GM23248 (cell line): Measurements from ENCODE around the gene UQCR10. TPM values are rescaled to one million over a fixed set of nuclear protein-coding genes. Genes with fewer than 3 reads are reported as not detected.

Experiments used
- DNase-seq: peaks from one replicate; pipeline ENCODE4 v3.0.0-alpha.2; 2015
- H2AFZ ChIP-seq: fragments of 200-600 bp; sonication (generic); 2 replicates; pipeline ENCODE4 v1.6.1; 2016; ENCODE audit warnings: antibody characterized with exemption
- H3F3A ChIP-seq: fragments of 200-600 bp; sonication (generic); 2 replicates; pipeline ENCODE4 v1.6.1; 2016; ENCODE audit warnings: mild to moderate bottlenecking, antibody characterized with exemption, mixed run types; ENCODE audit not compliant: insufficient read depth
- H3K27ac ChIP-seq: fragments of 200-600 bp; sonication (generic); 2 replicates; pipeline ENCODE4 v1.5.1; 2016; ENCODE audit warnings: mild to moderate bottlenecking
- H3K27me3 ChIP-seq: fragments of 200-600 bp; sonication (generic); replicated peaks from 2 replicates; pipeline ENCODE4 v1.6.1; 2016; ENCODE audit warnings: mild to moderate bottlenecking; ENCODE audit not compliant: insufficient read depth
- H3K36me3 ChIP-seq: fragments of 200-600 bp; sonication (generic); 2 replicates; pipeline ENCODE4 v1.6.1; 2016; ENCODE audit warnings: low read depth, mild to moderate bottlenecking
- H3K4me1 ChIP-seq: fragments of 200-600 bp; sonication (generic); 2 replicates; pipeline ENCODE4 v1.6.1; 2016; ENCODE audit warnings: mild to moderate bottlenecking; ENCODE audit not compliant: insufficient read depth
- H3K4me2 ChIP-seq: fragments of 200-600 bp; sonication (generic); one replicate; pipeline ENCODE4 v1.6.1; 2016; ENCODE audit warnings: mild to moderate bottlenecking; ENCODE audit not compliant: unreplicated experiment
- H3K4me3 ChIP-seq: fragments of 200-600 bp; sonication (generic); 2 replicates; pipeline ENCODE4 v1.5.1; 2016; ENCODE audit warnings: mild to moderate bottlenecking
- H3K79me2 ChIP-seq: fragments of 200-600 bp; sonication (generic); 2 replicates; pipeline ENCODE4 v1.6.1; 2016; ENCODE audit warnings: mild to moderate bottlenecking; ENCODE audit not compliant: insufficient read depth
- H3K9ac ChIP-seq: fragments of 200-600 bp; sonication (generic); 2 replicates; pipeline ENCODE4 v1.6.1; 2016; ENCODE audit warnings: mild to moderate bottlenecking
- H3K9me2 ChIP-seq: fragments of 200-600 bp; sonication (generic); 2 replicates; pipeline ENCODE4 v1.6.1; 2016; ENCODE audit warnings: mixed run types, mild to moderate bottlenecking, moderate library complexity; ENCODE audit not compliant: insufficient read depth
- H3K9me3 ChIP-seq: fragments of 200-600 bp; sonication (generic); one replicate; pipeline ENCODE4 v1.6.1; 2017; ENCODE audit warnings: low read depth
- H4K20me1 ChIP-seq: fragments of 200-600 bp; sonication (generic); 2 replicates; pipeline ENCODE4 v1.6.0; 2016; ENCODE audit not compliant: insufficient read depth
- EZH2 ChIP-seq: fragments of 200-600 bp; sonication (generic); IDR thresholded peaks from 2 replicates; pipeline ENCODE4 v1.6.1; 2018; ENCODE audit warnings: antibody characterized with exemption, mild to moderate bottlenecking; ENCODE audit not compliant: insufficient read depth, poor library complexity, severe bottlenecking
- EZH2phosphoT487 ChIP-seq: fragments of 200-600 bp; sonication (generic); IDR thresholded peaks from 2 replicates; pipeline ENCODE4 v1.6.1; 2018; ENCODE audit warnings: antibody characterized with exemption, moderate library complexity, mild to moderate bottlenecking, low read depth; ENCODE audit not compliant: insufficient read depth
- WGBS, 2 experiments: methylation state at CpG; one replicate each; pipeline ENCODE4 v1.1.6; 2015 to 2017; ENCODE audit warnings: low lambda C conversion rate in 2 of 2, low coverage in 1 of 2; ENCODE audit errors: missing lambda C conversion rate in 2 of 2; 5-methylcytosine and 5-hydroxymethylcytosine counted together
- in situ Hi-C: fragments of 300-500 bp; cut with MboI; formaldehyde crosslinking; loops from 2 replicates; pipeline ENCODE4 v1.15.0; 2020
- polyA plus RNA-seq: library from polyadenylated mRNA; unstranded; fragments of >200 nt; fragmentation: Nextera tagmentation; extraction: Ambion mirVana; gene quantifications from 2 replicates; pipeline ENCODE4 v1.2.1, GENCODE V29; 2016
- total RNA-seq: library from RNA; depleted of rRNA; stranded (reverse); fragments of >200 nt; shearing (Covaris generic); gene quantifications from 2 replicates; pipeline ENCODE4 v1.2.3, GENCODE V29; 2014

Gene UQCR10
- total and polyA plus RNA-seq, 2 experiments from 2014 or later: 45.0 to 233 TPM

- H3K27ac ChIP-seq: no peak overlapping the region
- no peaks in the 10 kb centered on the region for H3K9me2 ChIP-seq
- H3F3A ChIP-seq: no peaks in the 10 kb centered on the region
- H3K27me3 ChIP-seq: 0 out of 2 replicates have a peak, but pooled peaks cover 6% of the 10 kb centered on the region
- H3K4me1 ChIP-seq: no peaks in the 10 kb centered on the region
- no peak overlapping the region for H3K4me2 ChIP-seq
- DNase-seq: no peak
- no peak overlapping the region for H3K4me3 ChIP-seq
- H3K36me3 ChIP-seq: no peaks in the 10 kb centered on the region
- 77% methylated on average over 6 to 7 of the region's 7 CpGs for WGBS, 2 experiments
- no peak overlapping the region for H2AFZ ChIP-seq
- no peak overlapping the region for H3K9ac ChIP-seq
- no peaks in the 10 kb centered on the region for H4K20me1 ChIP-seq
- TF ChIP-seq EZH2: no peak
- TF ChIP-seq EZH2phosphoT487: no peak
- in situ Hi-C loops: no loop called here
- no peaks in the 10 kb centered on the region for H3K79me2 ChIP-seq
- no peaks in the 10 kb centered on the region for H3K9me3 ChIP-seq
Measured at GRCh38 chr22:29726106-29726505, 41.1 kb upstream of the UQCR10 start.

- no peak overlapping the region for H3K4me2 ChIP-seq
- no peaks in the 10 kb centered on the region for H3F3A ChIP-seq
- in situ Hi-C loops: no loop called here
- no peaks in the 10 kb centered on the region for H3K4me1 ChIP-seq
- no peaks in the 10 kb centered on the region for H3K9me3 ChIP-seq
- H3K27me3 ChIP-seq: 0 out of 2 replicates have a peak, but pooled peaks cover 1% of the 10 kb centered on the region
- TF ChIP-seq EZH2phosphoT487 (no peak), EZH2 (no peak)
- H3K27ac ChIP-seq: no peak overlapping the region
- H4K20me1 ChIP-seq: no peaks in the 10 kb centered on the region
- no peak overlapping the region for H3K9ac ChIP-seq
- H3K79me2 ChIP-seq: no peaks in the 10 kb centered on the region
- no peak for DNase-seq
- H2AFZ ChIP-seq: no peak overlapping the region
- no peak overlapping the region for H3K4me3 ChIP-seq
- 21 to 28% methylated on average over 15 of the region's 15 CpGs for WGBS, 2 experiments
- no peaks in the 10 kb centered on the region for H3K9me2 ChIP-seq
- no peaks in the 10 kb centered on the region for H3K36me3 ChIP-seq
Measured at GRCh38 chr22:29726512-29727130, 40.5 kb upstream of the UQCR10 start.

GRCh38 chr22:29727131-29727523 lies 40.0 kb upstream of the UQCR10 start:
- H3K9me2 ChIP-seq: no peaks in the 10 kb centered on the region
- H3K4me2 ChIP-seq: no peak overlapping the region
- H3K36me3 ChIP-seq: no peaks in the 10 kb centered on the region
- H3F3A ChIP-seq: no peaks in the 10 kb centered on the region
- H3K4me3 ChIP-seq: no peak overlapping the region
- no peak overlapping the region for H3K27ac ChIP-seq
- H3K9me3 ChIP-seq: no peaks in the 10 kb centered on the region
- H3K4me1 ChIP-seq: no peaks in the 10 kb centered on the region
- no peak overlapping the region for H2AFZ ChIP-seq
- H3K9ac ChIP-seq: no peak overlapping the region
- no peak for TF ChIP-seq EZH2phosphoT487
- TF ChIP-seq EZH2: no peak
- H3K79me2 ChIP-seq: no peaks in the 10 kb centered on the region
- DNase-seq: peak; percentile 52
- no peaks in the 10 kb centered on the region for H3K27me3 ChIP-seq
- WGBS, 2 experiments: 10 to 15% methylated on average over 11 to 16 of the region's 17 CpGs
- no peaks in the 10 kb centered on the region for H4K20me1 ChIP-seq
- in situ Hi-C loops: no loop called here

- TF ChIP-seq EZH2: no peak
- no peak for TF ChIP-seq EZH2phosphoT487
- H3K4me2 ChIP-seq: no peak overlapping the region
- H2AFZ ChIP-seq: no peak overlapping the region
- H4K20me1 ChIP-seq: no peaks in the 10 kb centered on the region
- H3K9me2 ChIP-seq: no peaks in the 10 kb centered on the region
- no peaks in the 10 kb centered on the region for H3K79me2 ChIP-seq
- H3K9ac ChIP-seq: no peak overlapping the region
- H3K27ac ChIP-seq: no peak overlapping the region
- in situ Hi-C loops: no loop called here
- H3K27me3 ChIP-seq: no peaks in the 10 kb centered on the region
- H3F3A ChIP-seq: no peaks in the 10 kb centered on the region
- 86 to 98% methylated on average over 9 to 20 of the region's 20 CpGs for WGBS, 2 experiments
- H3K36me3 ChIP-seq: no peaks in the 10 kb centered on the region
- no peaks in the 10 kb centered on the region for H3K4me1 ChIP-seq
- H3K9me3 ChIP-seq: no peaks in the 10 kb centered on the region
- H3K4me3 ChIP-seq: no peak overlapping the region
- DNase-seq: no peak
Measured at GRCh38 chr22:29729161-29729560, 38.0 kb upstream of the UQCR10 start.
